ENCODE results near the gene COBL.

GRCh38 chr7:51223505-51223904 is 93.1 kb downstream of the COBL start:
- TF ChIP-seq CTCF (IDR thresholded peaks at IDR 0.05) (no peak), POLR2A (IDR thresholded peaks at IDR 0.05) (no peak)
